Urinary bladder (tissue), 4 donors: Measurements from ENCODE around the gene TSPAN15. TPM values are rescaled to one million over a fixed set of nuclear protein-coding genes. Genes with fewer than 3 reads are reported as not detected.
"Not testable (repeated sequence)": the region's sequence is repeated elsewhere in the genome, so short reads cannot be mapped to it uniquely, and the experiment has no call there.

ENCODE experiments used
- DNase-seq: peaks from one replicate; pipeline ENCODE4 v3.0.0-alpha.2; 2015; ENCODE audit errors: extremely low spot score
- H3K27ac ChIP-seq: one replicate; pipeline ENCODE4 v1.5.1; 2013; ENCODE audit warnings: low read depth, mild to moderate bottlenecking, moderate library complexity
- H3K36me3 ChIP-seq: one replicate; pipeline ENCODE4 v1.6.1; 2013; ENCODE audit warnings: mild to moderate bottlenecking, moderate library complexity; ENCODE audit not compliant: insufficient read depth
- H3K4me1 ChIP-seq: one replicate; pipeline ENCODE4 v1.6.1; 2013; ENCODE audit warnings: mild to moderate bottlenecking, moderate library complexity; ENCODE audit not compliant: insufficient read depth
- H3K4me3 ChIP-seq: one replicate; pipeline ENCODE4 v1.5.1; 2013; ENCODE audit warnings: low read depth, low read length
- WGBS: extraction: QIAGEN DNeasy Blood & Tissue Kit; methylation state at CpG from one replicate; pipeline ENCODE4 v1.1.7; 2013; 5-methylcytosine and 5-hydroxymethylcytosine counted together
- polyA plus RNA-seq: library from polyadenylated mRNA; stranded (reverse); fragments of 200-250 nt; gene quantifications from one replicate; pipeline ENCODE4 v1.2.3, GENCODE V29; 2013
- total RNA-seq: library from RNA; depleted of rRNA; stranded (reverse); fragments of >200 nt; gene quantifications from one replicate; pipeline ENCODE4 v1.2.3, GENCODE V29; 2014
- donor health status: healthy with polysubstance abuse.
- donor health status: healthy.

Gene TSPAN15
- total and polyA plus RNA-seq, 2 donors, result 38.0 to 88.1 TPM

GRCh38 chr10:69483963-69484362, 32.7 kb downstream of the TSPAN15 start:
- H3K4me3 ChIP-seq, result no peak overlapping the region
- no peak for DNase-seq
- no peaks in the 10 kb centered on the region for H3K4me1 ChIP-seq
- no peaks in the 10 kb centered on the region for H3K36me3 ChIP-seq
- 67% methylated on average over 5 of the region's 5 CpGs for WGBS
- peak overlapping the region; percentile 54 for H3K27ac ChIP-seq

GRCh38 chr10:69484736-69485135, 33.5 kb downstream of the TSPAN15 start:
- Histone ChIP-seq H3K4me3 (no peak overlapping the region), H3K4me1 (no peaks in the 10 kb centered on the region), H3K27ac (no peak overlapping the region), H3K36me3 (no peaks in the 10 kb centered on the region)
- DNase-seq, result no peak
- 87% methylated on average over 7 of the region's 7 CpGs for WGBS

GRCh38 chr10:69486922-69487730, 35.9 kb downstream of the TSPAN15 start:
- H3K4me3 ChIP-seq, result no peak overlapping the region
- no peaks in the 10 kb centered on the region for H3K4me1 ChIP-seq
- H3K36me3 ChIP-seq, result no peaks in the 10 kb centered on the region
- no peak overlapping the region for H3K27ac ChIP-seq
- 30% methylated on average over 9 of the region's 9 CpGs for WGBS
- DNase-seq, result no peak

GRCh38 chr10:69488149-69488844, 37.0 kb downstream of the TSPAN15 start:
- not testable (repeated sequence) for H3K4me3 ChIP-seq, DNase-seq, H3K27ac ChIP-seq, H3K4me1 ChIP-seq, H3K36me3 ChIP-seq
- WGBS, result 96% methylated on average over 4 of the region's 4 CpGs

GRCh38 chr10:69488856-69489255, 37.6 kb downstream of the TSPAN15 start:
- not testable (repeated sequence) for H3K4me1 ChIP-seq, H3K27ac ChIP-seq, DNase-seq, H3K36me3 ChIP-seq, H3K4me3 ChIP-seq
- 91% methylated on average over 6 of the region's 6 CpGs for WGBS

- Histone ChIP-seq H3K27ac (no peak overlapping the region), H3K36me3 (no peaks in the 10 kb centered on the region), H3K4me1 (no peaks in the 10 kb centered on the region), H3K4me3 (no peak overlapping the region)
- DNase-seq, result no peak
- 85% methylated on average over 9 of the region's 9 CpGs for whole genome bisulfite sequencing
Measured at GRCh38 chr10:69489506-69490090, 38.3 kb downstream of the TSPAN15 start.

GRCh38 chr10:69490876-69491275, 39.6 kb downstream of the TSPAN15 start:
- DNase-seq, result no peak
- Histone ChIP-seq H3K4me1 (no peaks in the 10 kb centered on the region), H3K4me3 (no peak overlapping the region), H3K27ac (no peak overlapping the region), H3K36me3 (no peaks in the 10 kb centered on the region)
- 94% methylated on average over 10 of the region's 10 CpGs for WGBS

- H3K4me1 ChIP-seq, result no peaks in the 10 kb centered on the region
Measured at GRCh38 chr10:69491611-69492010, 40.3 kb downstream of the TSPAN15 start.

GRCh38 chr10:69492091-69492745, 41.0 kb downstream of the TSPAN15 start:
- Histone ChIP-seq H3K4me3 (no peak overlapping the region), H3K27ac (no peak overlapping the region), H3K4me1 (no peaks in the 10 kb centered on the region), H3K36me3 (no peaks in the 10 kb centered on the region)
- DNase-seq, result no peak
- 48% methylated on average over 13 of the region's 13 CpGs for WGBS

More at GRCh38 chr10:69491611-69492010, 40.3 kb downstream of the TSPAN15 start:
- 66% methylated on average over 4 of the region's 4 CpGs for WGBS
- no peak for DNase-seq
- no peak overlapping the region for H3K4me3 ChIP-seq
- no peak overlapping the region for H3K27ac ChIP-seq
- H3K36me3 ChIP-seq, result no peaks in the 10 kb centered on the region

GRCh38 chr10:69492746-69493462, 41.6 kb downstream of the TSPAN15 start:
- DNase-seq, result no peak
- Histone ChIP-seq H3K4me3 (no peak overlapping the region), H3K36me3 (no peaks in the 10 kb centered on the region), H3K27ac (no peak overlapping the region), H3K4me1 (no peaks in the 10 kb centered on the region)
- 43% methylated on average over 12 of the region's 12 CpGs for WGBS

GRCh38 chr10:69494626-69495558, 43.6 kb downstream of the TSPAN15 start:
- WGBS, result 81% methylated on average over 30 of the region's 30 CpGs
- Histone ChIP-seq H3K4me1 (no peaks in the 10 kb centered on the region), H3K27ac (no peak overlapping the region), H3K4me3 (no peak overlapping the region), H3K36me3 (no peaks in the 10 kb centered on the region)
- no peak for DNase-seq

- Histone ChIP-seq H3K4me1 (no peaks in the 10 kb centered on the region), H3K4me3 (no peak overlapping the region), H3K27ac (no peak overlapping the region), H3K36me3 (no peaks in the 10 kb centered on the region)
- no peak for DNase-seq
- WGBS, result 96% methylated on average over 3 of the region's 3 CpGs
Measured at GRCh38 chr10:69495666-69496065, 44.4 kb downstream of the TSPAN15 start.
